ENCODE measurements around the gene AK1. TPM values are rescaled to one million over a fixed set of nuclear protein-coding genes. Genes with fewer than 3 reads are reported as not detected.
A peak's percentile ranks its signal among the peaks of the same experiment; 100 is the strongest.

The AK1 gene
- total and polyA plus RNA-seq, 9 of the 15 experiments (the other 6 are each of a cell fraction or from before 2014, with no cell fraction given) = 10.1 to 71.8 (median 39.0) TPM

GRCh38 chr9:127898433-127899127 lies 21.1 kb upstream of the AK1 start (continued):
- TF ChIP-seq ZNF280B (CRISPR knock-in tag; IDR thresholded peaks at IDR 0.05) = no peak
- TF ChIP-seq HEY1 (CRISPR knock-in tag; IDR thresholded peaks at IDR 0.05; ENCODE audit: borderline replicate concordance) = no peak
- TF ChIP-seq FOXK2 (conservative IDR thresholded peaks at IDR 0.05 in 1 of 2, IDR thresholded peaks at IDR 0.05 in 1 of 2; ENCODE audit: low read depth in 2 of 2) = peak in 1 of 2 experiments; percentile 56; a peak in 1 of 4 replicates
- no peak for TF ChIP-seq ZBTB17 (CRISPR knock-in tag; IDR thresholded peaks at IDR 0.05)
- peak; percentile 87 to 95 for TF ChIP-seq KDM1A (IDR thresholded peaks at IDR 0.05)
- no peak for TF ChIP-seq STAT5B (CRISPR knock-in tag; IDR thresholded peaks at IDR 0.05)
- TF ChIP-seq ZNF766 (CRISPR knock-in tag; conservative IDR thresholded peaks at IDR 0.05) = 0 out of 2 replicates have a peak, but pooled peaks have one; percentile 6
- no peak for TF ChIP-seq ZNF354B (CRISPR knock-in tag; IDR thresholded peaks at IDR 0.05)
- no peak for TF ChIP-seq NFXL1 (CRISPR knock-in tag; IDR thresholded peaks at IDR 0.05)
- peak in 1 of 2 experiments; percentile 60; a peak in 1 of 4 replicates for TF ChIP-seq UBTF (IDR thresholded peaks at IDR 0.05; ENCODE audit: borderline replicate concordance in 1 of 2, low read depth in 2 of 2, low read length in 2 of 2)
- no peak for TF ChIP-seq POLR2H (tag; IDR thresholded peaks at IDR 0.05; ENCODE audit: low read depth)
- TF ChIP-seq ZNF197 (CRISPR knock-in tag; IDR thresholded peaks at IDR 0.05; ENCODE audit: low read depth) = no peak
- no peak for TF ChIP-seq ZNF830 (CRISPR knock-in tag; IDR thresholded peaks at IDR 0.05)
- TF ChIP-seq CEBPB (tag; IDR thresholded peaks at IDR 0.05) = no peak
- no peak for TF ChIP-seq NCOA4 (IDR thresholded peaks at IDR 0.05; ENCODE audit: partially characterized antibody)
- no peak for TF ChIP-seq BRD4 (IDR thresholded peaks at IDR 0.05)
- no peak for TF ChIP-seq DMBX1 (CRISPR knock-in tag; IDR thresholded peaks at IDR 0.05; ENCODE audit: borderline replicate concordance)
- TF ChIP-seq ATF6 (CRISPR knock-in tag; IDR thresholded peaks at IDR 0.05) = no peak
- 0 out of 2 replicates have a peak, but pooled peaks have one; percentile 18 for TF ChIP-seq FOXM1 (IDR thresholded peaks at IDR 0.05; ENCODE audit: low read depth)
- no peak for TF ChIP-seq FOXM1 (CRISPR knock-in tag; IDR thresholded peaks at IDR 0.05; ENCODE audit: low read depth)
- TF ChIP-seq MCM3 (IDR thresholded peaks at IDR 0.05) = no peak
- TF ChIP-seq PRMT5 (CRISPR knock-in tag; IDR thresholded peaks at IDR 0.05) = no peak
- no peak for TF ChIP-seq ZNF445 (CRISPR knock-in tag; IDR thresholded peaks at IDR 0.05; ENCODE audit: low read depth)
- no peak for TF ChIP-seq ZNF140 (CRISPR knock-in tag; IDR thresholded peaks at IDR 0.05)
- TF ChIP-seq RB1 (IDR thresholded peaks at IDR 0.05; ENCODE audit: low read depth) = 0 out of 2 replicates have a peak, but pooled peaks have one; percentile 10
